DMS53 treated with DMSO at 0.1 percent for 48 hours (cell line): Measurements from ENCODE around the gene DAPK2.

Experiments used
- DNase-seq: peaks from one replicate; lab custom pipeline; 2025; ENCODE audit not compliant: unreplicated experiment; lab: John Stamatoyannopoulos, UW

DAPK2 gene

GRCh38 chr15:64024172-64025050 lies 21.9 kb downstream of the DAPK2 start:
- no peak for DNase-seq

GRCh38 chr15:64023220-64023619 lies 23.1 kb downstream of the DAPK2 start:
- no peak for DNase-seq

GRCh38 chr15:64022571-64022970 lies 23.7 kb downstream of the DAPK2 start:
- no peak for DNase-seq

GRCh38 chr15:64019764-64020163 lies 26.5 kb downstream of the DAPK2 start:
- peak; percentile 72 for DNase-seq

GRCh38 chr15:64017591-64018163 lies 28.6 kb downstream of the DAPK2 start:
- no peak for DNase-seq

GRCh38 chr15:64017082-64017588 lies 29.1 kb downstream of the DAPK2 start:
- DNase-seq: peak; percentile 90

- no peak for DNase-seq
Observed at GRCh38 chr15:64016257-64016656, 30.0 kb downstream of the DAPK2 start.

GRCh38 chr15:64014995-64015394 lies 31.3 kb downstream of the DAPK2 start:
- DNase-seq: no peak

- no peak for DNase-seq
Observed at GRCh38 chr15:64013179-64014062, 32.9 kb downstream of the DAPK2 start.

- DNase-seq: no peak
Observed at GRCh38 chr15:64011736-64012135, 34.5 kb downstream of the DAPK2 start.

GRCh38 chr15:64010719-64011118 lies 35.6 kb downstream of the DAPK2 start:
- DNase-seq: peak; percentile 61

GRCh38 chr15:64009798-64010261 lies 36.5 kb downstream of the DAPK2 start:
- DNase-seq: no peak

- DNase-seq: no peak
Observed at GRCh38 chr15:64009241-64009640, 37.0 kb downstream of the DAPK2 start.

GRCh38 chr15:64008177-64008576 lies 38.1 kb downstream of the DAPK2 start:
- DNase-seq: no peak

- peak; percentile 9 for DNase-seq
Observed at GRCh38 chr15:64006642-64007041, 39.6 kb downstream of the DAPK2 start.

GRCh38 chr15:64004587-64004986 lies 41.7 kb downstream of the DAPK2 start:
- DNase-seq: no peak

GRCh38 chr15:64004056-64004455 lies 42.2 kb downstream of the DAPK2 start:
- no peak for DNase-seq

- DNase-seq: no peak
Observed at GRCh38 chr15:64003182-64003581, 43.1 kb downstream of the DAPK2 start.

- no peak for DNase-seq
Observed at GRCh38 chr15:64001148-64001547, 45.1 kb downstream of the DAPK2 start.

GRCh38 chr15:64000183-64000951 lies 45.9 kb downstream of the DAPK2 start:
- DNase-seq: no peak
